GM18870 (cell line): ENCODE results near the gene ARHGAP8.
"Not testable (repeated sequence)": the region's sequence is repeated elsewhere in the genome, so short reads cannot be mapped to it uniquely, and the experiment has no call there.

Experiments used
- ATAC-seq: cut with Tn5 transposase; IDR thresholded peaks from one replicate; pipeline ENCODE4 v1.9.1; 2021; ENCODE audit warnings: moderate library complexity; ENCODE audit not compliant: unreplicated experiment

Gene ARHGAP8

DNA sequence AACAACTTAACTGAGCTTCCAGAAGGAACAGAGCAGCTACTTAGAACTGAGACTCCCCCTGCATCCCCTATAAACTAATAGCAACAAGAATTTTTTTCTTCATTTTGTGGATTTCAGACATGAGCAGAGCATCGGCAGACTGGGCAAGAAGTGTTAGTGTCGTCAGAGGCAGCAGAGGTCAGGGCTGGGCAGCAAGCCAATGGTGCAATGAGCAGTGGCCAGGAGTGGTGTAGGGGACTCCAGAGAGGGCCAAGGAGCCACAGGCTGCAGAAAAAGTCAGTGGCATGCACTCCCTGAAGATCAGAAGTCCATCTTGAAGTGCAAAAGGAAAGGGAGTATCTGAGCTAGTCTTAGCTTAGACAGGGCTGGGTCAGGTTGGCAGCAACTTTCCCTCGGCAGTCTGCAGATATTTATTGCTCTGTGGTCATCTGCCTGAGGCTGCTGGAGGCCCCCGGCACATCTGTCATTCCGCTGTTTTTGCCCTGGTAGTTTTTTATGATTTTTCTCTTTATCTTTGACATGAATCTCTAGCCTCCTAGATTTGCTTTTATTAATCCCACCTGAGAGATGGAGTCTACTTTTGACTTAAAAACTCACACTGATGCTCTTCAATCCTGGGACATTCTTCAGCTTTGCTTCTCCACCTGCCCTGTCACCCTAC lies 152.2 kb downstream of the ARHGAP8 start:
- not testable (repeated sequence) for ATAC-seq

DNA sequence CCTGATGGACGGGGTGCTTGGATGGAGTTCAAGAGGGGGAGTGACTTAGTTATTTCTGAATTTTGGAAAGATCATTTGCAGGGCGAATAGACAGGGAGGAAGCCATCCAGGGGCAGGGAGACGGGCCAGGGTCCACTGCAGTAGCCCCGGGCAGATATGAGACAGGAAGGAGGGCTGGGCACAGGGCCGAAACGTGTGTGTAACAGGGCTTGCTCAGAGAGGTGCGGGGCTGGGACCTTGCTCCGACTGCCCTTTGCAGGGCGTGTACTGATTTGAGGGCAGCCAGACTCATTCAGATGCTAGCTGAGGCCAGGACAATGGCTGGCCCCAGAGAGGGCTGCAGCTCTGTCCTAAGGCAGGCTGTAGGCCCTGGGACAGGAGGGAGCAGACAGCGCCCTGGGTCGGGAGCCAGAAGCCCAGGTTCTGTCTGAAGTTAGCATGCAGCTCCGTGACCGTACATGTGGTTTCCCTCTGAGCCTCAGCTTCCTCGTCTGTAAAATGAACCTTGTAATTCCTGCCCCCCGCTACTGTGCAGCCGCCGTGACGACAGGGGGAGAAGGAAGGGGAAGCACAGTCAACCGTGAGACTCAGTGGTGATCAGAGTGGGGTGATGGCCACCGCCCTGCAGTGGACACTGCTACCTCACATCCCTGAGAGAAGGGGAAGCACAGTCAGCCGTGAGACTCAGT lies 154.0 kb downstream of the ARHGAP8 start:
- no peak for ATAC-seq

DNA sequence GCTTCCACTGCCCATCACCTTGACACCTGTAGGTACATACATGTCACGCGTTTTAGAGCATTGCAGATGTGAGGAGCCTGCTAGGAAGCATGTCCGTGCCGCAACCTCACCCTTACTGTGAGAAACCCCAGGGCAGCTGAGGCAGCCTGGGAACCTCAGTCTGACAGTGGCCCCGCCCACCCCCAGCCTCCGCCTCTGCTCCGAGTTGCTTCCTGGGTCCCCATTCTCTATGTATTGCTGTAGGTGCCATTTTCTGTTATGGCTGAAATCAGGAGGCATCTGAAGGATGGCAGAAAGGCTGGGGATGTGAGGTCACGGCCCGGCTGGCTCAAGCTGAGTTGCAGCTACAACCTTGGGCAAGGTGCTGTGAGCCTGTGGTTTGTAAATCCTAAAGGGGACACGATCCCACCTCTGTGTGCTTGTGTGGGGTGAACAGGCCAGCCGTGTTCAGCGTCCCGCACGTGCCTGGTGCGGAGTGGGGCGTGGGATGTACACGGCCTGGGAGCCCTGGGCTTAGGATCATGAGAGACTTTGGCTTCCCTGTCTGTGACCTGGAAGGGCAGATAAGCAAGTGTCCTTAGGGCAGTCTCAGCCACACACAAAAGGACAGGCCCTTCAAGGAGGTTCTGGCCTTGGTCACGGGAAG lies 154.7 kb downstream of the ARHGAP8 start:
- no peak for ATAC-seq

DNA sequence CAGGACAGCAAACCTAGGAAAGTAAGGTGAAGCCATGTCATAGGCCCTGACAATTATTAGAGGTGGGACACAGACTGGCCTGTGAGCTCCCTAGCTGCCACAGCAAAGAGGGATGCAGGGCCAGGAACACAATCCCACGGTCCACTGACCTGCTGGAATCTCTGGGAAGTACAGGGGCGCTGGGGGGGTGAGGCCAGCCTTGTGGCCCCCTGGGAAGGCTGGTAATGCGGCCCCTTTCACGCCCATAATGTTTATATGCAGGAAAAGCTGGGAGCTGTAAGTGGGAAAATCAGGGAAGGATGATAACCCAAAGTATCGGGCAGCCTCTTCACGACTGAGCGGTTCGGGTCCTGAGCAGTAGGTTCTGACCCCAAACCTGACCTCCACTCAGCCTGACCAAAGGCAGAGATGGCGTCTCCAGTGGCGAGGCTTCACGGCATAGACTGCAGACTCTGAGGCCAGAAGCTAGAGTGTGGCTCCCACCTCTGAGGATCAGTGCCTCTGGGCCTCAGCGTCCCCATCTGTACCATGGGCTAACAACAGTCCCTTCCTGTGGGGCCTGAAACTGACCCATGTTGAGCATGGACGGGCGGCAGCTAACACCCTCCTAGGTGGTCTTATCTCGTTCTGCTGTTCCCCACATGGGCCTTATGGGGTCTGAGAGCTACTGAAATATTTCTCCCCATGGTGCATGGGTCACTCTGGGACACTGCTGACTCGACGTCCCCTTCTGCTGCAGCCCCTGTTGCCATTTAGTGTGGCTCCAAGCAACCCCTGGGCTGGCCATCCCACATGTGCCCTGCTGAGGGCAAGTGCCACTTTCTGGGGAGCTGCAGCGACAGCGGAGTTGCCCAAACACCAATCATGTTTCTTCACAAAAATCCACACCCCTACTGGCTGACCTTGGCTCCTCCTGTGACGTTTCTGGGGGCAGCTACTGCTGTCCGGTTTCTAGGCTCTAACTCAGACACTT lies 155.7 kb downstream of the ARHGAP8 start:
- no peak for ATAC-seq

DNA sequence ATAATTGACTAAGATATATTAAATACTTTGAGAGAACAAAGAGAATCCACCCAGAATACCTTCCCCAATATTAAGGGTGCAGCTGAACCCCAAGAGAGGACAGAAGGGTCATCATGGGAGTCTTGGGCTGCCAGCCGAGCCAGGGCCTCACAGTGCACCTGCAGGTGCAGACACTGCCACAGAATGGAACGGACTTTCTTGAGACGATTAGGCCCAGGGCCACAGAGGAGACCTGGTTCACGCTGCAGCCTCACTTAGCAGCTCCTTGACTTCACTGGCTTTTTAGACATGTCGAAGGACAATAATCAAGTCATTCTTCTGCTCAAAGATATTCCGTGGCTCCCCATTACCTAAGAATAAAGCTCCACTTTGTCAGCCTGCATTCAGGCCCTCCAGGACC lies 156.9 kb downstream of the ARHGAP8 start:
- ATAC-seq = no peak
